ENCODE results near the gene TRAK2.

DNA sequence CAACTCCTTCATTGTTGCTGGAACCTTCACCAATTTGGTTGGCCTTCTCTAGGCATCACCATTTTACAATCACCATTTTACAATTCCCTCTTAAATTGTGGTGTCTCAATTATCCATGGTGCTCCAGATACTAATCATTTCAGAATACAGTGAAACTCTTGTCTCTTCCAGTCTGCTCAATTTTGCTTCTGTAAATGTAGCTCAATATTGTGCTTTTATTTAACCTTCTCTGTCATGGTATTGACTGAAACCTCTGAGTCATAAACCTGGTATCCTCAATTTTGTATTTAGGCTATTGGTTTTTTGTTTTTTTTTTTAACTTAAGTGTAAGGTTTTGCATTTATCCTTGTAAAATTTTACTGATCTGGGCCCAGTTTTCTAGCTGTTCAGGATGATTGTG is 16.4 kb upstream of the TRAK2 start:
- no peak for TF ChIP-seq CTCF (conservative IDR thresholded peaks at IDR 0.05 in 1 of 2, IDR thresholded peaks at IDR 0.05 in 1 of 2; ENCODE audit: extremely low read depth in 1 of 2, insufficient read depth in 1 of 2, low read depth in 1 of 2, low read length in 2 of 2)
- TF ChIP-seq EZH2 (IDR thresholded peaks at IDR 0.05; ENCODE audit: borderline replicate concordance, low read length) = no peak

Measured in mammary epithelial cell (primary cell).